Fibroblast of lung (primary cell): ENCODE measurements around the gene NECTIN1. TPM values are rescaled to one million over a fixed set of nuclear protein-coding genes. Genes with fewer than 3 reads are reported as not detected.

Experiments used
- DNase-seq, 2 donors: peaks; one replicate each; pipeline versions ENCODE4 v3.0.0 to v3.0.0-alpha.2; 2010; ENCODE audit warnings: low read depth in 2 of 2
- H2AFZ ChIP-seq: 2 replicates; pipeline ENCODE4 v1.5.1; 2012; ENCODE audit warnings: low read length, control low read depth, inconsistent platforms
- H3K27ac ChIP-seq: 2 replicates; pipeline ENCODE4 v1.5.1; 2011; ENCODE audit warnings: low read length, control low read depth; ENCODE audit not compliant: insufficient read depth
- H3K27me3 ChIP-seq: 2 replicates; pipeline ENCODE4 v1.5.1; 2011; ENCODE audit warnings: mild to moderate bottlenecking, low read length; ENCODE audit not compliant: control insufficient read depth, insufficient read depth
- H3K36me3 ChIP-seq: 2 replicates; pipeline ENCODE4 v1.5.1; 2011; ENCODE audit warnings: low read length; ENCODE audit not compliant: control insufficient read depth, insufficient read depth
- H3K4me1 ChIP-seq: 2 replicates; pipeline ENCODE4 v1.5.1; 2011; ENCODE audit warnings: low read length; ENCODE audit not compliant: control insufficient read depth, insufficient read depth; ENCODE audit errors: extremely low read depth
- H3K4me2 ChIP-seq: 2 replicates; pipeline ENCODE4 v1.5.1; 2011; ENCODE audit warnings: low read length, control low read depth; ENCODE audit not compliant: insufficient read depth; ENCODE audit errors: extremely low read depth
- H3K4me3 ChIP-seq, 4 experiments: fragments of 200-600 bp in 1 of 4; sonication (generic) in 1 of 4; replicated peaks in 1 of 4; 2 replicates each; pipeline ENCODE4 v1.5.1; 2011 to 2016; ENCODE audit warnings: low read length in 4 of 4, low read depth in 3 of 4, mild to moderate bottlenecking in 3 of 4, control low read depth in 2 of 4, inconsistent platforms in 1 of 4, mixed read lengths in 1 of 4; ENCODE audit not compliant: insufficient read depth in 1 of 4; ENCODE audit errors: control extremely low read depth in 1 of 4
- H3K79me2 ChIP-seq: 2 replicates; pipeline ENCODE4 v1.5.1; 2012; ENCODE audit warnings: mild to moderate bottlenecking, low read length, inconsistent platforms; ENCODE audit not compliant: control insufficient read depth, insufficient read depth
- H3K9ac ChIP-seq: 2 replicates; pipeline ENCODE4 v1.5.1; 2011; ENCODE audit warnings: mild to moderate bottlenecking, low read length, control low read depth; ENCODE audit not compliant: insufficient read depth
- H3K9me3 ChIP-seq: 2 replicates; pipeline ENCODE4 v1.5.1; 2012; ENCODE audit warnings: low read depth, low read length; ENCODE audit not compliant: control insufficient read depth, insufficient read depth
- H4K20me1 ChIP-seq: 2 replicates; pipeline ENCODE4 v1.5.1; 2011; ENCODE audit warnings: low read length; ENCODE audit not compliant: control insufficient read depth, insufficient read depth; ENCODE audit errors: extremely low read depth
- CTCF ChIP-seq, 2 donors: IDR thresholded peaks in 1 of 2; conservative IDR thresholded peaks in 1 of 2; 1 replicate in 1 of 2; 2 replicates in 1 of 2; pipeline ENCODE4 v1.5.1; 2011 to 2012; ENCODE audit warnings: low read length in 2 of 2, control low read depth in 1 of 2, inconsistent platforms in 1 of 2, low read depth in 1 of 2, mild to moderate bottlenecking in 1 of 2
- EZH2 ChIP-seq: IDR thresholded peaks from 2 replicates; pipeline ENCODE4 v1.5.1; 2012; ENCODE audit warnings: low read length, control low read depth, mild to moderate bottlenecking; ENCODE audit errors: missing control alignments
- polyA plus RNA-seq, 2 donors: library from polyadenylated mRNA; depleted of rRNA in 1 of 2; stranded (reverse) in 1 of 2; unstranded in 1 of 2; fragments of >200 nt; gene quantifications; 2 replicates each; pipeline ENCODE4 v1.2.1, GENCODE V29; 2011 to 2012; ENCODE audit warnings: missing spikeins in 1 of 2
- total RNA-seq: library from RNA; depleted of rRNA; stranded (reverse); fragments of >200 nt; gene quantifications from 2 replicates; pipeline ENCODE4 v1.2.1, GENCODE V29; 2014

The NECTIN1 gene
- total and polyA plus RNA-seq, 2 donors (not counting 1 experiment from before 2014, with no cell fraction given): 2.0 to 2.8 TPM

- Histone ChIP-seq H3K4me3 (no peak overlapping the region), H3K36me3 (no peaks in the 10 kb centered on the region), H3K9ac (no peak overlapping the region), H3K27me3 (no peaks in the 10 kb centered on the region), H3K27ac (no peak overlapping the region), H4K20me1 (no peaks in the 10 kb centered on the region), H3K4me2 (no peak overlapping the region), H2AFZ (no peak overlapping the region), H3K9me3 (no peaks in the 10 kb centered on the region), H3K4me1 (peaks cover 8% of the 10 kb centered on the region), H3K79me2 (peaks cover 2% of the 10 kb centered on the region)
- no peak for DNase-seq
- no peak for TF ChIP-seq CTCF (conservative IDR thresholded peaks at IDR 0.05 in 1 of 2, IDR thresholded peaks at IDR 0.05 in 1 of 2; ENCODE audit: low read depth in 1 of 2, low read length in 2 of 2)
- TF ChIP-seq EZH2: no peak
These were observed 4.0 kb downstream of the NECTIN1 start for GRCh38 chr11:119724956-119725355.

GRCh38 chr11:119723952-119724325 lies 5.1 kb downstream of the NECTIN1 start:
- Histone ChIP-seq H3K27ac (no peak overlapping the region), H4K20me1 (no peaks in the 10 kb centered on the region), H3K4me1 (peaks cover 8% of the 10 kb centered on the region), H3K9me3 (no peaks in the 10 kb centered on the region), H2AFZ (no peak overlapping the region), H3K4me3 (no peak overlapping the region), H3K9ac (no peak overlapping the region), H3K79me2 (peaks cover 2% of the 10 kb centered on the region), H3K27me3 (no peaks in the 10 kb centered on the region), H3K36me3 (no peaks in the 10 kb centered on the region), H3K4me2 (no peak overlapping the region)
- no peak for DNase-seq
- TF ChIP-seq CTCF (conservative IDR thresholded peaks at IDR 0.05 in 1 of 2, IDR thresholded peaks at IDR 0.05 in 1 of 2; ENCODE audit: low read depth in 1 of 2, low read length in 2 of 2) (no peak), EZH2 (no peak)

GRCh38 chr11:119723243-119723951 lies 5.6 kb downstream of the NECTIN1 start:
- Histone ChIP-seq H3K4me3 (no peak overlapping the region), H4K20me1 (no peaks in the 10 kb centered on the region), H2AFZ (no peak overlapping the region), H3K4me2 (no peak overlapping the region), H3K27me3 (no peaks in the 10 kb centered on the region), H3K79me2 (peaks cover 2% of the 10 kb centered on the region), H3K4me1 (peaks cover 8% of the 10 kb centered on the region), H3K9ac (no peak overlapping the region), H3K27ac (no peak overlapping the region), H3K36me3 (no peaks in the 10 kb centered on the region), H3K9me3 (no peaks in the 10 kb centered on the region)
- TF ChIP-seq EZH2: no peak
- no peak for TF ChIP-seq CTCF (conservative IDR thresholded peaks at IDR 0.05 in 1 of 2, IDR thresholded peaks at IDR 0.05 in 1 of 2; ENCODE audit: low read depth in 1 of 2, low read length in 2 of 2)
- DNase-seq: no peak
